Activated CD4-positive, alpha-beta T cell treated with anti-CD3 and anti-CD28 coated beads, Interleukin-2, amount 50 U/mL, for 16 hours (primary cell): Measurements from ENCODE around the gene MUC3A.
A peak's percentile ranks its signal among the peaks of the same experiment; 100 is the strongest.

ENCODE experiments used
- DNase-seq: peaks from one replicate; pipeline ENCODE4 v3.0.0-alpha.2; 2020

Gene MUC3A

GRCh38 chr7:100949933-100950443 is 654 bp downstream of the MUC3A start:
- no peak for DNase-seq

GRCh38 chr7:100951172-100951571 is 1.8 kb downstream of the MUC3A start:
- DNase-seq, result no peak

DNA sequence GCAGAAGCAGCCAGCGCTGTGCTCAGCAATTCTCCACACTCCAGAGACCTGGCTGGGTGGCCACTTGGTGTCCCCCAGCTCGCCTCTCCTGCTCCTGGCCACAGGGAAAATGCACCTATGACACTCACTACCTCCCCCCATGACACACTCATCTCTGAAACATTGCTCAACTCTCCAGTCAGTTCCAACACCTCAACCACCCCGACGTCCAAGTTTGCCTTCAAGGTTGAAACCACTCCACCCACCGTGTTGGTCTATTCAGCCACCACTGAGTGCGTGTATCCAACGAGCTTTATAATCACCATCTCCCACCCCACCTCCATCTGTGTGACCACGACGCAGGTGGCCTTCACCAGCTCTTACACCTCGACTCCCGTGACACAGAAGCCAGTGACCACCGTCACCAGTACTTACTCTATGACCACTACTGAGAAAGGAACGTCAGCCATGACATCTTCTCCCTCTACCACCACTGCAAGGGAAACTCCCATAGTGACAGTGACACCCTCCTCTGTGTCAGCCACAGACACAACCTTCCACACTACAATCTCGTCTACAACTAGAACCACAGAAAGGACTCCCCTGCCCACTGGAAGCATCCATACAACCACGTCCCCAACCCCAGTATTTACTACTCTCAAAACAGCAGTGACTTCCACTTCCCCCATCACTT is 2.7 kb downstream of the MUC3A start:
- DNase-seq, result no peak

DNA sequence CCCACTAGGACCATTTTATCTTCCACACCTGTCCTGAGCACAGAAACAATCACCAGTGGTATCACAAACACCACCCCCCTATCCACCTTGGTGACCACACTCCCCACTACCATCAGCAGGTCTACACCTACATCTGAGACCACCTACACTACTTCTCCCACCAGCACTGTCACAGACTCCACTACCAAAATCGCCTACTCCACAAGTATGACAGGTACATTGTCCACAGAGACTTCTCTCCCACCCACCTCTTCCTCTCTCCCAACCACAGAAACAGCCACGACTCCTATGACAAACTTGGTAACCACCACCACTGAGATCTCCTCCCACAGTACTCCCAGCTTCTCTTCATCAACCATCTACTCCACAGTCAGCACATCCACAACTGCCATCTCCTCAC is 3.3 kb downstream of the MUC3A start:
- DNase-seq, result no peak

DNA sequence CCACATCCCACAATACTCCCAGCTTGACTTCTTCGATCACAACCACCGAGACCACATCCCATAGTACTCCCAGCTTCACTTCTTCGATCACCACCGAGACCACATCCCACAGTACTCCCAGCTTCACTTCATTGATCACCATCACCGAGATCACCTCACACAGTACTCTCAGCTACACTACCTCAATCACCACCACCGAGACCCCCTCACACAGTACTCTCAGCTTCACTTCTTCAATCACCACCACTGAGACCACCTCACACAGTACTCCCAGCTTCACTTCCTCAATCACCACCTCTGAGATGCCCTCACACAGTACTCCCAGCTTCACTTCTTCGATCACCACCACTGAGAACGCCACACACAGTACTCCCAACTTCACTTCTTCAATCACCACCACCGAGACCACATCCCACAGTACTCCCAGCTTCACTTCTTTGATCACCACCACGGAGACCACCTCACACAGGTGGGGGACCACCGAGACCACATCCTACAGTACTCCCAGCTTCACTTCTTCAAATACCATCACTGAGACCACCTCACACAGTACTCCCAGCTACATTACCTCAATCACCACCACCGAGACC is 8.6 kb downstream of the MUC3A start:
- DNase-seq, result no peak

GRCh38 chr7:100959894-100960293 is 10.6 kb downstream of the MUC3A start:
- no peak for DNase-seq

GRCh38 chr7:100962537-100962936 is 13.2 kb downstream of the MUC3A start:
- DNase-seq, result no peak

- no peak for DNase-seq
Observed at GRCh38 chr7:100963386-100963785, 14.1 kb downstream of the MUC3A start.

GRCh38 chr7:100963874-100964273 is 14.5 kb downstream of the MUC3A start:
- no peak for DNase-seq

GRCh38 chr7:100964630-100965029 is 15.3 kb downstream of the MUC3A start:
- no peak for DNase-seq

GRCh38 chr7:100965045-100965722 is 15.8 kb downstream of the MUC3A start:
- no peak for DNase-seq

DNA sequence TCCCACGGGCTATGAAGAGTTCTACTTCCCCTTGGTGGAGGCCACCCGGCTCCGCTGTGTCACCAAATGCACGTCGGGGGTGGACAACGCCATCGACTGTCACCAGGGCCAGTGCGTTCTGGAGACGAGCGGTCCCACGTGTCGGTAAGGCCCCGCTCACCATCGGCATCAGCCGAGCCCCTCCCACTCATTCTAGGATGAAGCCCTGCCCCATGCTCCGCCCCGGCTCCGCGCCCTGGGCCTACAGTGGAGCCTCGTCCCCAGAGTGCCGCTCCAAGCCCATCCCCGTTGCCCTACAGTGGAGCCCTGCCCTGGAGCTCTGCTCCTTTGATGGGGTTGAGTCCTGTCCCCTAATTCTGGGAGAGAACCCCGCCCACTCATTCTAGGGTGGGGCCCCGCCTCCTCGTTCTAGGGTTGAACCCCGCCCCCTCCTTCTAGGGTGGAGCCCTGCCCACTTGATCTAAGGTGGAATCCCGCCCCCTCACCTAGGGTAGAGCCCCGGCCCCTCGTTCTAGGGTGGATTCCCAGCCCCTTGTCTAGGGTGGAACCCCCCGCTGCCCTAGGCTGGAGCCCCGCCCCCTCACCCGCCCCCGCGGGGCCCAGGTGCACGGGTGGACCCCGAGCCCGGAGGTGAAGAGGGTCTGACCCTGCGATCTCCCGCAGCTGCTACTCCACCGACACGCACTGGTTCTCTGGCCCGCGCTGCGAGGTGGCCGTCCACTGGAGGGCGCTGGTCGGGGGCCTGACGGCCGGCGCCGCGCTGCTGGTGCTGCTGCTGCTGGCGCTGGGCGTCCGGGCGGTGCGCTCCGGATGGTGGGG is 16.6 kb downstream of the MUC3A start:
- peak; percentile 79 for DNase-seq

DNA sequence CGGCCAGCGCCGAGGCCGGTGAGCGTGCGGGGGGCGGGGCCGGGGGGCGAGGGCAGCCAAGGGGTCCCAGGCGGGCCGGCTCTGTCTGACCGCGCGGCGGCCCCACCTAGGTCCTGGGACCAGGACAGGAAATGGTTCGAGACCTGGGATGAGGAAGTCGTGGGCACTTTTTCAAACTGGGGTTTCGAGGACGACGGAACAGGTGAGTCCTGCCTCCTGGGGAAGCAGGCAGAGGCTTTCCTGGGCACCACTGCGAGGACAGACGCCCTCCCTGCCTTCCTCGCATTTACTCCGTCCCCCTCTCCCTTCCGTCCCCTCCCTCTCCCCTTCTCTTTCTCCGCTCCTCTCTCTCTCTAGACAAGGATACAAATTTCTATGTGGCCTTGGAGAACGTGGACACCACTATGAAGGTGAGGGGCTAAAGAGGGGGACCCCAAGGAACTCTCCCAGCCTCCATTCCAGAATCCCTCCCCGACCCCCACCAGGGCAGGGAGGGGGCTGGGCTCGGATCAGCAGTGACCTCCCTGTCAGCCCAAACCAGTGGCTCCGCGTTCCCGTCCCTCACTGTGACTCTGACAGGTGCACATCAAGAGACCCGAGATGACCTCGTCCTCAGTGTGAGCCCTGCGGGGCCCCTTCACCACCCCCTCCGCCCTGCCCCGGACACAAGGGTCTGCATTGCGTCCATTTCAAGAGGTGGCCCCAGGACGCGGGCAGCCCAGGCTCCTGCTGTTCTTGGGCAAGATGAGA is 17.4 kb downstream of the MUC3A start:
- no peak for DNase-seq

GRCh38 chr7:100967292-100967863 is 18.0 kb downstream of the MUC3A start:
- no peak for DNase-seq

- DNase-seq, result no peak
Observed at GRCh38 chr7:100968031-100968430, 18.7 kb downstream of the MUC3A start.

DNA sequence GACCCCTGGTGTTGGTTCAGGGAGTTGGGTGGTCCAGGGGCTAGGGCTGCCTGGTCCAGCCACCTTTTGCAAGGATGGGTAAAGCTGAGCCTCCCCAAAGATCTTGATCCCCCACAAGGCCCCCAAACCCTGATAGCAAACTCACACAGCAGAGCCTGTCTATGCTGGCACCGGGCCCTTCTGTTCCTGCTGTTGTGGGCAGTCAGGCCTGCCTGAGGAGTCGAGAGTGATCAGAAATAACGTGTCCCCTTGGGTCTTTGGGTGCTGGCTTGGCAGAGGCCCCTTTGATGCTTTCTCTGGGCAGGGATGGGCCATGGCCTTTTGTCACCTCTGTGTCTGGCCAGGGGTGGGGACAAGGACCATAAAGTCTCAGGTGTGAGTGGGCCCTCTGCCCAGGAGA is 19.3 kb downstream of the MUC3A start:
- DNase-seq, result no peak

GRCh38 chr7:100969066-100969615 is 19.8 kb downstream of the MUC3A start, which contains the start of gene MUC12:
MUC12 (plus strand) TSS chr7:100969565; CDS start chr7:100969623, 58 bp downstream.
- no peak for DNase-seq

DNA sequence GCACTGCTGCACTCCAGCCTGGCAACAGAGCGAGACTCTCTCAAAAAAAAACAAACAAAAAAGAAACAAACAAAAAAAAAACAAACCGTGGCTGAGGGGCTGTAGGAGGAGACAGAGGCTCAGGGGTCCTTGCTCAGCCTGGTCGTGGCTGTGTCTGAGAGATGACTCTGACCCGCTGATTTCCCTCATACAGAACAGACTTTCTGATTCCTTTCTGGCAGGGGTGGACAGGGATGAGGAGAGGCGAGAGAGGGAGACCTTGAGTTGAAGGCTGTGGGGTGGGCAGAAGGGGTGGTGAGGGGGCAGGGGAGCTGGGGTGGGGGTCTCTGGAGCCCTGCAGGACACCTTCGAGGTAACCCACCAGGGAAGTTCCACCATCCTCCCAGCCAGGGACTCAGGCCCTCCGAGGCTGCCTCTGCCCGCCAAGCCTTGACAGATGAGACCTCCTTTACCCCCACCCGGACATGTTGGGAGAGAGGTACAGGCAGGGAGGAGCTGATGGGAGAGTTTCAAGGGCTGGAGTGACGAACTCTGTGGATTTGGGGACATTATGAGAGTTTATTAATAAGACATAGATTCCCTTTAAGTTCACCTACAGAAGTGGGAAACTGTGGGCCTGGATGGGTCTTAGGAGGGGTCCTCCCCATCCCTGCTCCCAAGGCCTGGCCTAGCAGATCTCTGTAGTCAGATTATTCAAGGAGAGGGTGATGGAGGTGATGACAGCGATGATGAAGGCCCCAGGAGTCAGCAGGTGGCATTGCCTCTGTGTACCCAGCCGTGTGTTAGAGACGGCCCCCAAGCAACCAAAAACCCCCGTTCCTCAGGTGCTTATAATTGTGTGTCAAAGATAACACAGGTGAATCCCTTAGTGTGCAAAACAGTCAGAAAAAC is 22.0 kb downstream of the MUC3A start:
- no peak for DNase-seq

- no peak for DNase-seq
Observed at GRCh38 chr7:100972002-100972347, 22.6 kb downstream of the MUC3A start.

DNA sequence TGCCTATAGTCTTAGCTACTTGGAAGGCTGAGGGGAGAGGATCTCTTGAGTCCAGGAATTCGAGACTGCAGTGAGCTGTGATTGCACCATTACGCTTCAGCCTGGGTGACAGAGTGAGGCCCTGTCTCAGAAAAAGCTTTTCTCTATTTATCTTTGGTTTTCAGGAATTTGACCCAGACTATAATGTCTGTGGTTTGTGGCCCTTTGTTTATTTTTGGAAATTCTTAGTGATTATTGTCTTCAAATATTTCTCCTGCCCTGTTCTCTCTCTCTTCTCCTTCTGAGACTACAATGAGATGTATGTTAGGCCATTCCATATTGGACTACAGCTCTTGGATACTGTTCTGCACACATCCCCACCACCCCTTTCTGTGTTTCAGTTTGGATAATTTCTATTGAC is 24.7 kb downstream of the MUC3A start:
- DNase-seq, result no peak

- DNase-seq, result no peak
Observed at GRCh38 chr7:100975371-100975821, 26.1 kb downstream of the MUC3A start.
